BLaER1 (cell line): ENCODE data around the gene DMAC2L.
A peak's percentile ranks its signal among the peaks of the same experiment; 100 is the strongest.

Experiments
- H3K27ac ChIP-seq: shearing (Covaris generic); formaldehyde crosslinking; 2 replicates; pipeline ENCODE4 v1.8.1; 2022
- H3K27me3 ChIP-seq: shearing (Covaris generic); formaldehyde crosslinking; 2 replicates; pipeline ENCODE4 v1.8.1; 2022
- H3K36me3 ChIP-seq: shearing (Covaris generic); formaldehyde crosslinking; 2 replicates; pipeline ENCODE4 v1.8.1; 2022
- H3K4me1 ChIP-seq: shearing (Covaris generic); formaldehyde crosslinking; 2 replicates; pipeline ENCODE4 v1.8.1; 2022
- H3K4me2 ChIP-seq: shearing (Covaris generic); formaldehyde crosslinking; 2 replicates; pipeline ENCODE4 v1.8.1; 2022
- H3K4me3 ChIP-seq: shearing (Covaris generic); formaldehyde crosslinking; 2 replicates; pipeline ENCODE4 v1.8.1; 2022
- H3K9ac ChIP-seq: shearing (Covaris generic); formaldehyde crosslinking; 2 replicates; pipeline ENCODE4 v1.8.1; 2022
- H3K9me3 ChIP-seq: shearing (Covaris generic); formaldehyde crosslinking; 2 replicates; pipeline ENCODE4 v1.8.1; 2022
- H4K20me1 ChIP-seq: shearing (Covaris generic); formaldehyde crosslinking; 2 replicates; pipeline ENCODE4 v1.8.1; 2022
- Cebpa-rat ChIP-seq: shearing (Covaris generic); IDR thresholded peaks from 2 replicates; pipeline ENCODE4 v1.8.1; 2022

DMAC2L gene

GRCh38 chr14:50311972-50312733 is at the start of gene DMAC2L, which contains the start of gene L2HGDH:
DMAC2L (plus strand) TSS chr14:50312324; CDS start chr14:50321488, 9,164 bp downstream.
L2HGDH (minus strand) TSS chr14:50312229; CDS start chr14:50312150, 79 bp downstream.
- Histone ChIP-seq H3K4me1 (peaks cover 21% of the 10 kb centered on the region), H4K20me1 (no peaks in the 10 kb centered on the region), H3K4me2 (peak within 1 kb of the TSS; percentile 95), H3K4me3 (peak within 1 kb of the TSS; percentile 84), H3K36me3 (peaks cover 10% of the 10 kb centered on the region), H3K9me3 (peaks cover 20% of the 10 kb centered on the region), H3K27me3 (no peaks in the 10 kb centered on the region), H3K27ac (peak within 1 kb of the TSS; percentile 84), H3K9ac (peak within 1 kb of the TSS; percentile 80)
- TF ChIP-seq Cebpa-rat = no peak

- Histone ChIP-seq H3K9me3 (no peaks in the 10 kb centered on the region), H3K4me2 (no peak overlapping the region), H3K4me3 (no peak overlapping the region), H3K9ac (no peak overlapping the region), H3K36me3 (peaks cover 12% of the 10 kb centered on the region), H3K27ac (no peak overlapping the region), H3K4me1 (no peaks in the 10 kb centered on the region), H3K27me3 (no peaks in the 10 kb centered on the region), H4K20me1 (no peaks in the 10 kb centered on the region)
- no peak for TF ChIP-seq Cebpa-rat
These were observed 49.3 kb upstream of the DMAC2L start for GRCh38 chr14:50262865-50263264.

GRCh38 chr14:50263321-50263720 is 48.8 kb upstream of the DMAC2L start:
- Histone ChIP-seq H3K4me1 (no peaks in the 10 kb centered on the region), H3K4me3 (no peak overlapping the region), H3K9ac (no peak overlapping the region), H3K27me3 (no peaks in the 10 kb centered on the region), H3K9me3 (no peaks in the 10 kb centered on the region), H3K27ac (no peak overlapping the region), H3K4me2 (no peak overlapping the region), H4K20me1 (no peaks in the 10 kb centered on the region), H3K36me3 (peaks cover 13% of the 10 kb centered on the region)
- TF ChIP-seq Cebpa-rat = no peak

- Histone ChIP-seq H3K4me2 (no peak overlapping the region), H3K4me1 (no peaks in the 10 kb centered on the region), H3K27ac (no peak overlapping the region), H3K36me3 (peaks cover 8% of the 10 kb centered on the region), H4K20me1 (no peaks in the 10 kb centered on the region), H3K9ac (no peak overlapping the region), H3K9me3 (no peaks in the 10 kb centered on the region), H3K4me3 (no peak overlapping the region), H3K27me3 (no peaks in the 10 kb centered on the region)
- TF ChIP-seq Cebpa-rat = no peak
These were observed 47.1 kb upstream of the DMAC2L start for GRCh38 chr14:50265029-50265428.

GRCh38 chr14:50270932-50271331 is 41.2 kb upstream of the DMAC2L start:
- Histone ChIP-seq H3K4me2 (no peak overlapping the region), H3K27me3 (no peaks in the 10 kb centered on the region), H3K9ac (no peak overlapping the region), H3K4me1 (peaks cover 4% of the 10 kb centered on the region; the same call in 1 of the 2 replicates), H3K9me3 (no peaks in the 10 kb centered on the region), H3K4me3 (no peak overlapping the region), H4K20me1 (no peaks in the 10 kb centered on the region), H3K27ac (no peak overlapping the region), H3K36me3 (peaks cover 15% of the 10 kb centered on the region)
- TF ChIP-seq Cebpa-rat = no peak

GRCh38 chr14:50272498-50272897 is 39.6 kb upstream of the DMAC2L start:
- Histone ChIP-seq H3K4me1 (peaks cover 4% of the 10 kb centered on the region; the same call in 1 of the 2 replicates), H3K4me3 (no peak overlapping the region), H3K9me3 (no peaks in the 10 kb centered on the region), H3K4me2 (no peak overlapping the region), H3K27ac (no peak overlapping the region), H3K9ac (no peak overlapping the region), H3K27me3 (no peaks in the 10 kb centered on the region), H4K20me1 (no peaks in the 10 kb centered on the region), H3K36me3 (peaks cover 19% of the 10 kb centered on the region)
- no peak for TF ChIP-seq Cebpa-rat

GRCh38 chr14:50285861-50286260 is 26.3 kb upstream of the DMAC2L start:
- TF ChIP-seq Cebpa-rat = no peak
- Histone ChIP-seq H3K27ac (no peak overlapping the region), H3K9ac (no peak overlapping the region)

GRCh38 chr14:50288146-50288545 is 24.0 kb upstream of the DMAC2L start:
- H3K4me2 ChIP-seq = no peak overlapping the region
- H3K27ac ChIP-seq = no peak overlapping the region
- no peaks in the 10 kb centered on the region for H4K20me1 ChIP-seq
- H3K36me3 ChIP-seq = peaks cover 29% of the 10 kb centered on the region
- peaks cover 17% of the 10 kb centered on the region for H3K9me3 ChIP-seq
- H3K9ac ChIP-seq = no peak overlapping the region
- no peak for TF ChIP-seq Cebpa-rat
- H3K27me3 ChIP-seq = no peaks in the 10 kb centered on the region
- no peaks in the 10 kb centered on the region for H3K4me1 ChIP-seq
- no peak overlapping the region for H3K4me3 ChIP-seq

More at GRCh38 chr14:50285861-50286260, 26.3 kb upstream of the DMAC2L start:
- no peaks in the 10 kb centered on the region for H3K9me3 ChIP-seq
- no peak overlapping the region for H3K4me2 ChIP-seq
- peaks cover 37% of the 10 kb centered on the region for H3K36me3 ChIP-seq
- no peak overlapping the region for H3K4me3 ChIP-seq
- no peaks in the 10 kb centered on the region for H4K20me1 ChIP-seq
- H3K27me3 ChIP-seq = no peaks in the 10 kb centered on the region
- H3K4me1 ChIP-seq = no peaks in the 10 kb centered on the region

GRCh38 chr14:50290306-50290705 is 21.8 kb upstream of the DMAC2L start:
- Histone ChIP-seq H3K9ac (no peak overlapping the region), H3K27ac (no peak overlapping the region), H4K20me1 (no peaks in the 10 kb centered on the region), H3K36me3 (peaks cover 35% of the 10 kb centered on the region), H3K9me3 (peaks cover 17% of the 10 kb centered on the region), H3K4me1 (no peaks in the 10 kb centered on the region), H3K4me3 (no peak overlapping the region), H3K27me3 (no peaks in the 10 kb centered on the region), H3K4me2 (no peak overlapping the region)
- no peak for TF ChIP-seq Cebpa-rat

GRCh38 chr14:50299585-50299984 is 12.5 kb upstream of the DMAC2L start:
- Histone ChIP-seq H3K27me3 (no peaks in the 10 kb centered on the region), H4K20me1 (no peaks in the 10 kb centered on the region), H3K36me3 (peaks cover 46% of the 10 kb centered on the region), H3K4me3 (no peak overlapping the region), H3K9ac (no peak overlapping the region), H3K9me3 (no peaks in the 10 kb centered on the region), H3K4me2 (no peak overlapping the region), H3K4me1 (no peaks in the 10 kb centered on the region), H3K27ac (no peak overlapping the region)
- no peak for TF ChIP-seq Cebpa-rat
